Measurements from ENCODE around the gene MTTP.

MTTP gene

GRCh38 chr4:99642725-99643489, 68.3 kb downstream of the MTTP start:
- DNase-seq: no peak

DNA sequence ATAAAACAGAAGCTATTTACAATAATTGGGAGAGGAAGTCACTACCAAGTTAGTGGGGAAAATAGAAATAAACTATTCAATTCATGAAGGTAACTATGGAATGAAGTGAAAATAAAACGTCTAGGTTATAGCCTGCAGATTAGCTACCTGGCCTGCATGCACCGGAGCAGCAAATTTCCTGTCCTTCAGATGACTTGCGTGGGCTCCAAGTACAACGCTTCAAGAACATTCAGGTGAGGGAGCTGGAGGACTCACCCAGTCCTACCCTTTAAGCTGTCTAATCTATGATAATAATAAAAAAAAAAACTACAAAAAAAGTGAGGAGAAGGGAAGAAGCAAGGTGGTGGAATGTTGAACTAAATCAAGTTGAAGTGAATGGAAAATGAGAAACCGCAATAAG, 69.8 kb downstream of the MTTP start:
- no peak for DNase-seq

- no peak for DNase-seq
These were observed 70.4 kb downstream of the MTTP start for GRCh38 chr4:99645036-99645435.

DNA sequence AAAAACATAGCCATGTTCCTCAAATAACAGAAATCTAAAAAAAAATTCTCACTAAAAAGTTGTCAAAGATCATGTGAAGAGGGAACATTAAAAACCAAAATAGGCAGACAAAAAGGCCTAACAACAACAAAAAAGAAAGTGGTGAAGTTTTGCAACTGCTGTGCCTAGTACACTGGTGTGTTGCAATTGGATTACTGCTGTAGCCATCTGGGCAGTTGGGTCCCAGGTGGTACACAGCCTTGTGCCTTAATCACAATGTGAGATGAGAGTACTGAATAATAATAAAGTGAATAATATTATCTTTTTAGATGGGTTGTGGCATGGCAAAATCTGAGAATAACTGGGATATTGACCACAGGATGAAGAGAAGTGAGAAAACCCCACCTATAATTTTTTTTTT, 71.0 kb downstream of the MTTP start:
- no peak for DNase-seq

- no peak for DNase-seq
These were observed 72.4 kb downstream of the MTTP start for GRCh38 chr4:99647071-99647470.

- DNase-seq: no peak
These were observed 73.7 kb downstream of the MTTP start for GRCh38 chr4:99648321-99648720.

DNA sequence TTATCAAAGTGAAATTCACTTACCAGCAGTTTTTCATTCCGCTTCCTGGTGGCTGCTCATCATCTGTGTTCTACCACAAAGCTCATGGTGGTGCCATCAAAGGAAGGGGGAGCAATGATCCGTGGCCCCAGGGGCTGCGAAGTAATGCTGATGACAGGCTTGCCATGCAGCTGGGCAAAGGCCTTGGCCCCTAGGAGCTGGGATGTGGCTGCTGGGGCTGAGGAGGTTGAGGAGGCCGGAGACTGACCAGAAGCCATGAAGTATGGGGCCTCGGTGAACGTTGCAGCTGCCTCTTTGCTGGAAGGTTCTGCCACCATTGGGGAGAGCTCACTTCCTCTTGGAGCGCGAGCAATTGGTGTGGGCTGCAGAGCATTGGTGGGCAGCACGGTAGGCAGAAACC, 74.6 kb downstream of the MTTP start:
- DNase-seq: no peak

GRCh38 chr4:99649778-99650177, 75.2 kb downstream of the MTTP start:
- no peak for DNase-seq

- DNase-seq: no peak
These were observed 76.6 kb downstream of the MTTP start for GRCh38 chr4:99651016-99651769.

DNA sequence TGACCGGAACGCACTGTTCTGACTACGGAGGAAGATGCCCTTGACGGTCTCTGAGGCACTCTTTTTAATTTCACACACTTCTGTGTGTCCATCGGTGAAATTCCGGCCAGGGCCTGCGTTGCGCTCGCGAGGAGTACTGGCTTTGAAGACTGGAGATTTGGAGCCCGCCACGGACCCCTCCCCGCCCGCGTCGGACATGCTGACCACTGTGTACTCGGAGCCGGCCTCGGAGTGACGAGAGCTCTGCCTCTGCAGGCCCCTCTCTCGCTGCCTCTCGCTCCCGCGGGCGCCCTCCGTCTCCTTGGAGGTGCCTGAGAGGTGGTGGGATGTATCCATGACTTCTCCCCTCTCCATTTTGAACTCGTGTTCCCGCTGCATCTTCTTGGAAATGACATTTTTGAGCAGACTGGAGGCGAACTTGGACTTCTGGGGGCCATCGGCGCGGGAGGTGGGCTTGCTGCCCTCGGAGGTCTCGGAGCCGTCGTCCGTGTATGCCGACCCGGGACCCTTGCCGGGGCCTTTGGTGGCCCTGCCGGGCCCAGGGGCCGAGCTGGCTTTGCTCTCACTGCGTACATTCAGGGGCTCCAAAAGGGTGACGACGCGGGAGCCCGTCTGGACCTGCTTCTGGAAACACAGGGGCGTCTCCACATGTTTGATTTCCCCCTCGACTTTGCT, 77.3 kb downstream of the MTTP start:
- no peak for DNase-seq

- no peak for DNase-seq
These were observed 78.2 kb downstream of the MTTP start for GRCh38 chr4:99652596-99653436.

DNA sequence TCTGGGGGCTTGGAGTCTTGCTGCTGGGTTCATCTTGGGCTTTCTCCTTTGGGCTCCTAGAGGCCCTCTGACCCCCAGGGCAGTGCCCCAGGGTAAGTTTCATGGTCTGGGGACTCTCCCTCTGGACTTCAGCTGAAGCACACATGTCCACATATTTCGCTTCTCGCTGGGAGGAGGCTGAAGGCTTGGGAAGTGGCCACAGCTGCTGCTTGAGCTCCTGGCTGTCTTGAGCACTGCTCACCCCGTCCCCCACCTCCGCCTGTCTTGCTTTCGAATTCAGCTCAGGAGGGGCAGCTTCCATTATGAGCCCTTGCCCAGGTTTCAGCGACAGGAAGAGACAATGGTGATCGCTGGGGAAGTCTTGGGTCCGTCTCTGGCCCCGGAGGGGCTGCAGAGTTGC, 79.3 kb downstream of the MTTP start:
- no peak for DNase-seq

- DNase-seq: no peak
These were observed 79.7 kb downstream of the MTTP start for GRCh38 chr4:99654361-99654761.

DNA sequence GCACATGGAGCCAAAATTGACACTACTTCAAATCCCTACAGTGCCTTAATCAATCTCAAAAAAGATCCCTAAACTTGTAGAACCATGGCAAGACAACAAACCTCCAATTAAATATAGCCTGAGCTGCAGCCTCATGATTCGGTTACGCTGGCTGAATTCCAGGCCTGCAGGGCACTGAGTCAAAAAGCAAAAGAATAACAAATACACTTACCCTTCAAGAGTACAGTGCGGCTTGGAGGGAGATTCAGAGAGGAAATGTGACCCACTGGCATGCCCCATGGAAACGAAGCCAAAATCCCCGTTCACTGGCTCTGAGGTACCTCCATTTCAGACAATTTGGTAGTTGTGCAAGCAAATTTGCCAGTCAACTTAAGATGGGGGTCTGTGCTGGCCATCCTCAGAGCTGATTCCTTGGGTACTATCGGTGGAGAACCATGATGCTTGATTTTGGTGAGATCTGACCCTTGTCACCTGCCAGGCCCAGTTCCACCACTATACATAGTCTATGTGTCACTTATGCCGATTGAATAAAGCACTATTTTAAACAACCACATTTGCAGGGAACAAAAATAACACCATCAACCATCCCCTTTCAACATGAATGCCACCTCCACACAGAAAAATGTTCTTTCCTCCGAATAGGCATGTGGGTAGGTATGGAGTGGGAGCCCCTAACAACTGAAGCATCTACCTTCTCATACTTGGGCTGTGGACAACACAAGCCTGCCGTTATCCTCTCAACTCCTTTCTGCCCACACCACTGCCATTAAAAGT, 80.9 kb downstream of the MTTP start:
- no peak for DNase-seq

DNA sequence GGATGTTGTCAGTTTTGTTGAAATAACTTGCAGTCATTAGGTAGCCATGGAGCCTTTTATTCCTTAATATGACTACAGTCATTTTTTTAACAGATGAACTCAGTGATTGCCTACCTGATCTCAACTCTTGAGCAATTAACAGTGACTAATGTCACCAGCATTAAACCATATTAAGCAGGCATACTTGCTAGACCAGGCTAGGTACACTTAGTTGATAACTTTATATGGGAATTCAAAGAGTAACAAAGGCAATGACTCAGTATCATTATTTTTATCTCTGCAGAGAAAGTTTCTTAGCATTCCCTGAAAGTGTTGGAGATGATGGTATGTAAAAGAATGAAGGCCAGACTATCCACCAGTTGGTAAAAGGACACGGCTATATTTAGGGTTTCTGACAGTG, 83.2 kb downstream of the MTTP start, which contains the start of gene C4orf54:
Gene C4orf54, minus strand, starts transcription at position 31 of the 400 bp plus-strand sequence. CDS start 3,180 bp downstream, outside the sequence.
- no peak for DNase-seq

- DNase-seq: no peak
These were observed 84.0 kb downstream of the MTTP start for GRCh38 chr4:99658666-99659065.

GRCh38 chr4:99661907-99662306, 87.3 kb downstream of the MTTP start:
- DNase-seq: no peak

- no peak for DNase-seq
These were observed 90.1 kb downstream of the MTTP start for GRCh38 chr4:99664716-99665115.

DNA sequence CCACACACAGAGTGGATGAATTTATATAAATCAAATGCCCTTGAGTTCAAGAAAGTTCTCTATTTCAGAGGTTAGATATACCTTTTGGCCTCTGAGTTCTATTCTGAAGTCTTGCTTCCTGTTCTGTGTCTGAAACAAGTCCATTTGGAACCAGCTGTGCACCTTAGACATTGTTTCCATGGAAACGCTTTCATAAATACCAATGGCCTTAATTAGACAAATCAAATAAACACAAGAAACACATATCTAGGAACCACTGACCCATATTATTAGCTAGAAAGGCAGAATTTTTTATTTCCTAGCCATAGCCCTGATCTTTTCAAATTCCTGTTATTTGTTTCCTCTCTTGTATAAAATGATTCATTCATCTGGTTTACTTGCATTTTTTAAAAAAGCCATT, 91.4 kb downstream of the MTTP start:
- DNase-seq: no peak

DNA sequence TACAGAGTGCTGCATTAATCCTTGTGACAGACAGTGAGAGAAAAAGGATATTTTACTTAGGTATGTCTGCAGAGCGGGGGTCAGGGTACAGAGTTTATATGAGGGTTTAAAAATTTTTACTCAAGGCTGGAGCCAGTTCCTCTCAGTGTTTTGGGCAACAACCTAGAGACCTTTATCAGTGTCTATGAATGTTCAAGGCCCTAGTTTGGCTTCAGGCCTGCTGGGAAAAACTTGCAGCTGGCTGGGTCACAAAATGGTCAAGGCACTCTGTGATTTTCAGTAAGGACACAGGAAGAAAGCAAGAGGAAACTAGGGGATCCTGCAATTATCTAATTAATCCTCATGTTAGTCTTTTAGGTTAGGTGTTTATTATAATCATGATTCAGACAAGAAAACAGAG, 93.8 kb downstream of the MTTP start:
- no peak for DNase-seq

DNA sequence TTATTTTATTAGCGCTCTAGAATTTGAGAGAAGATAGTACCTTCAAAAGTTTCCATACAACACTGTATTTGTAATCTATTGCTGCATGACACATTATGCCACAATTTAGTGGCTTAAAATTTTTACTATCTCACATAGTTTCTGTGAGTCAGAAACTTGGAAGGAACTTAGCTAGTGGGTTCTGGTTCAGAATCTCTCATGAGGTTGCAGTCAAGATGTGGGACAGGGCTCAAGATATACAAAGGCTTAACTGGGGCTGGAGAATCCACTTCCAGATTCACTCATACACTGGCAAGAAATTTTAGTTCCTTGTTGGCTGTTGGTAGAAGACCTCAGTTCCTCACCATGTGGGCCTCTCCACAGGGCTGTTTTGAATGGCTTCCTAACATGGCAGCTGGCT, 94.5 kb downstream of the MTTP start:
- DNase-seq: no peak

Measured in activated effector memory CD4-positive, alpha-beta T cell treated with Interleukin-2 at 50 U/mL for 16 hours (primary cell).